Measurements from ENCODE around the gene BRAP.
A peak's percentile ranks its signal among the peaks of the same experiment; 100 is the strongest.

Gene BRAP

DNA sequence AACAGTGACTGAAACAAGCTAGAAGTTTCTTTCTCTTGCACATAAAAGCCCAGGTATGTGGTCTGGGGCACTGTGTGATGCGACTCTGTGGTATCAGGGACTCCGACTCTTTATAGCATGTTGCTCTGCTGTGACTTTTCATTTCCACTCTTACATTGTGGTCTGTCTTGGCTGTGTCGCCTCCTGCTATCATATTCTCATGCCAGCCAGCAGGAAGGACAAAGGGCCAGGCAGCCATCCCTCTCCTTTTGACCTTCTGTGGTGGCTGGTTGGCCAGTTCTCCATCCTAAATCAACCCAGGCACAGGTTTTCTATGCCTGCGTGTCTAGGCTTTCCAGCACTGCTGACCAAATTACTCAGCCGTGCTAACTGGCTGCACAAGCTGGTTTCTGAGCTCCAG lies 8.1 kb upstream of the BRAP start:
- in situ Hi-C loops (cut with HindIII; ENCODE audit: low pct_ligation_motif_present, low sequenced_read_pairs) = no loop called here
- Histone ChIP-seq H3K27ac (no peak overlapping the region), H3K4me3 (ENCODE audit: low read depth, low read length) (no peak overlapping the region), H3K27me3 (replicated peaks) (no peaks in the 10 kb centered on the region), H3K36me3 (replicated peaks) (peaks cover 16% of the 10 kb centered on the region)
- TF ChIP-seq, protein P1, sequence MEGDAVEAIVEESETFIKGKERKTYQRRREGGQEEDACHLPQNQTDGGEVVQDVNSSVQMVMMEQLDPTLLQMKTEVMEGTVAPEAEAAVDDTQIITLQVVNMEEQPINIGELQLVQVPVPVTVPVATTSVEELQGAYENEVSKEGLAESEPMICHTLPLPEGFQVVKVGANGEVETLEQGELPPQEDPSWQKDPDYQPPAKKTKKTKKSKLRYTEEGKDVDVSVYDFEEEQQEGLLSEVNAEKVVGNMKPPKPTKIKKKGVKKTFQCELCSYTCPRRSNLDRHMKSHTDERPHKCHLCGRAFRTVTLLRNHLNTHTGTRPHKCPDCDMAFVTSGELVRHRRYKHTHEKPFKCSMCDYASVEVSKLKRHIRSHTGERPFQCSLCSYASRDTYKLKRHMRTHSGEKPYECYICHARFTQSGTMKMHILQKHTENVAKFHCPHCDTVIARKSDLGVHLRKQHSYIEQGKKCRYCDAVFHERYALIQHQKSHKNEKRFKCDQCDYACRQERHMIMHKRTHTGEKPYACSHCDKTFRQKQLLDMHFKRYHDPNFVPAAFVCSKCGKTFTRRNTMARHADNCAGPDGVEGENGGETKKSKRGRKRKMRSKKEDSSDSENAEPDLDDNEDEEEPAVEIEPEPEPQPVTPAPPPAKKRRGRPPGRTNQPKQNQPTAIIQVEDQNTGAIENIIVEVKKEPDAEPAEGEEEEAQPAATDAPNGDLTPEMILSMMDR (IDR thresholded peaks at IDR 0.05; ENCODE audit: low read depth, low read length, missing control alignments) = no peak
- DNase-seq = no peak

GRCh38 chr12:111692575-111693210 lies 6.9 kb upstream of the BRAP start:
- H3K27me3 ChIP-seq (replicated peaks) = no peaks in the 10 kb centered on the region
- TF ChIP-seq, protein P1 (IDR thresholded peaks at IDR 0.05; ENCODE audit: low read depth, low read length, missing control alignments) = peak; percentile 57
- H3K36me3 ChIP-seq (replicated peaks) = peaks cover 15% of the 10 kb centered on the region
- no peak overlapping the region for H3K27ac ChIP-seq
- no peak overlapping the region for H3K4me3 ChIP-seq (ENCODE audit: low read depth, low read length)
- peak; percentile 43 for DNase-seq
- in situ Hi-C loops (cut with HindIII; ENCODE audit: low pct_ligation_motif_present, low sequenced_read_pairs) = no loop called here

DNA sequence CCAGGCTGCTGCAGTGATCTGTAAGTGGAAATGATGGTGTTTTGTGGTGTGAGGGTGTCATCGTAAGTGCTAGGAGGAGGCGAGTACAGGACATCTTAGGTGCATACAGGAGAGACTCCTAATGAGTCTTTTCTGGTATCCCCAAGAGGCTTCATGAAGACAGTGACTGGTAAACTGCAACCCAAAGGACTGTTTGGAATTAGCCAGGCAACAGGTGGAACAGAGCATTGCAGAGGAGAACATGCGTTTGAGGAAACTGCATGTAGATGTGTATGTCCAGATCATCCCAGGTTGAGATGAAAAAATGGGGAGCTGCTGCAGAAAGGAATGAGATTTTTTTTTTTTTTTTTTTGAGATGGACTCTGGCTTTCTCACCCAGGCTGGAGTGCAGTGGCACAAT lies 5.5 kb upstream of the BRAP start:
- H3K27ac ChIP-seq = no peak overlapping the region
- DNase-seq = no peak
- in situ Hi-C loops (cut with HindIII; ENCODE audit: low pct_ligation_motif_present, low sequenced_read_pairs) = no loop called here
- TF ChIP-seq, protein P1 (IDR thresholded peaks at IDR 0.05; ENCODE audit: low read depth, low read length, missing control alignments) = no peak
- peaks cover 15% of the 10 kb centered on the region for H3K36me3 ChIP-seq (replicated peaks)
- no peaks in the 10 kb centered on the region for H3K27me3 ChIP-seq (replicated peaks)
- H3K4me3 ChIP-seq (ENCODE audit: low read depth, low read length) = no peak overlapping the region

- Histone ChIP-seq H3K27ac (no peak overlapping the region), H3K4me3 (ENCODE audit: low read depth, low read length) (no peak overlapping the region), H3K36me3 (replicated peaks) (peaks cover under 1% of the 10 kb centered on the region), H3K27me3 (replicated peaks) (no peaks in the 10 kb centered on the region)
- TF ChIP-seq, protein P1 (IDR thresholded peaks at IDR 0.05; ENCODE audit: low read depth, low read length, missing control alignments) = no peak
- no peak for DNase-seq
- in situ Hi-C loops (cut with HindIII; ENCODE audit: low pct_ligation_motif_present, low sequenced_read_pairs) = no loop called here
These were observed 2.2 kb upstream of the BRAP start for GRCh38 chr12:111687952-111688351.

GRCh38 chr12:111687255-111687654 lies 1.5 kb upstream of the BRAP start:
- H3K36me3 ChIP-seq (replicated peaks) = peaks cover 5% of the 10 kb centered on the region
- no peak overlapping the region for H3K4me3 ChIP-seq (ENCODE audit: low read depth, low read length)
- in situ Hi-C loops (cut with HindIII; ENCODE audit: low pct_ligation_motif_present, low sequenced_read_pairs) = no loop called here
- no peak overlapping the region for H3K27ac ChIP-seq
- no peak for DNase-seq
- TF ChIP-seq, protein P1 (IDR thresholded peaks at IDR 0.05; ENCODE audit: low read depth, low read length, missing control alignments) = peak; percentile 24
- H3K27me3 ChIP-seq (replicated peaks) = no peaks in the 10 kb centered on the region

- peak; percentile 12 for DNase-seq
These were observed 884 bp upstream of the BRAP start for GRCh38 chr12:111686574-111687105.

More at GRCh38 chr12:111686574-111687105, 884 bp upstream of the BRAP start:
- Histone ChIP-seq H3K36me3 (replicated peaks) (peaks cover 11% of the 10 kb centered on the region), H3K27ac (peak overlapping the region; percentile 89), H3K27me3 (replicated peaks) (no peaks in the 10 kb centered on the region), H3K4me3 (ENCODE audit: low read depth, low read length) (peak overlapping the region; percentile 77)
- in situ Hi-C loops (cut with HindIII; ENCODE audit: low pct_ligation_motif_present, low sequenced_read_pairs) = no loop called here
- TF ChIP-seq, protein P1 (IDR thresholded peaks at IDR 0.05; ENCODE audit: low read depth, low read length, missing control alignments) = no peak

All from brain microvascular endothelial cell (primary cell).